Activated T-cell treated with anti-CD3 and anti-CD28 coated beads, Interleukin-2, amount 50 U/mL, for 24 hours (primary cell): ENCODE data around the gene CCDC85A.

Source experiments
- DNase-seq: peaks from one replicate; pipeline ENCODE4 v3.0.0-alpha.2; 2020
- H3K27ac Mint-ChIP-seq: 2 replicates; pipeline ENCODE4 v1.8.0; 2020; ENCODE audit warnings: mild to moderate bottlenecking, mixed read lengths
- H3K27me3 Mint-ChIP-seq: 2 replicates; pipeline ENCODE4 v1.8.0; 2020; ENCODE audit warnings: mixed read lengths
- H3K36me3 Mint-ChIP-seq: 2 replicates; pipeline ENCODE4 v1.8.0; 2020; ENCODE audit warnings: low read depth, mixed read lengths
- H3K4me1 Mint-ChIP-seq: 2 replicates; pipeline ENCODE4 v1.8.0; 2020; ENCODE audit warnings: low read depth, mixed read lengths
- H3K4me3 Mint-ChIP-seq: 2 replicates; pipeline ENCODE4 v1.8.0; 2020; ENCODE audit warnings: mild to moderate bottlenecking, moderate library complexity, mixed read lengths
- H3K9me3 Mint-ChIP-seq: 2 replicates; pipeline ENCODE4 v1.8.0; 2020; ENCODE audit warnings: mixed read lengths

CCDC85A gene

DNA sequence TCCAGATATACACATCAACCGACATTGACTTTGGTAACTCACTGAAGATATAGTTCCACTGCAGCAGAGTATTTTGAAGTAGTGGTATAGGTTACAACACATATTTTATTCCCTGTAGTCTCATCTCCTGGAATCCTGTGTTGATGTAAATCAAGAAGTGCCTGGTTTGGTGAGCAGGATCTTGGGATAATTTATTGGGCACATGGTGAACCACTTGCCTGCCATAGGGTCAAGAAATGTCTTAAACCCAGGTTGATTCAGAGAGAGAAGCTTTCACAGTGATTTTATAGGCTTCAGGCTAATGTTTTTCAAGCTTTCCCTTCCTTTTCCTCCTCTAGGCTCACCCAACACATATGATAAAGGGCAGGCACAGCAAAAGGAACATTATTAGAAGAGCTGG is 24.6 kb downstream of the CCDC85A start:
- Mint-ChIP-seq H3K4me3 (no peak overlapping the region), H3K9me3 (peaks cover 2% of the 10 kb centered on the region), H3K27me3 (no peaks in the 10 kb centered on the region), H3K27ac (no peak overlapping the region), H3K4me1 (no peaks in the 10 kb centered on the region), H3K36me3 (no peaks in the 10 kb centered on the region)
- no peak for DNase-seq

DNA sequence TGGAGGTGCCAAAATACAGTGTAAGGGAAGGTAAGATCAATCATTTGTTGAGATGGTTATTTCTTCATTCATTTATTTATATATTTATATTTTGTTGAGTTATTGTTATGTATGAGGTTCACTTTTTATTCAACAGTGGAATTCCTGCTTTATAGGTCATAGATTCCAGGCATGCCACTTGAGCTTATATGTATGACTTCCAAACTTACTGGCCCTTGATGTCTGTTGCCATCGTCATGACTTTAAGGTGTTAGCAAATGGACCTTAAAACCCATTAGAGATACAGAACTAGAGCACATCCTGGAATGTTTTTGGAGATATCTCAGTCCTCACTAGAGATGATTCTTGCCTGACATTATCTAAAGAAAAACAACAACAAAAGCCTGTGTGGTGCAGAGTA is 25.9 kb downstream of the CCDC85A start:
- Mint-ChIP-seq H3K27me3 (no peaks in the 10 kb centered on the region), H3K36me3 (no peaks in the 10 kb centered on the region), H3K9me3 (peaks cover 2% of the 10 kb centered on the region), H3K4me1 (no peaks in the 10 kb centered on the region), H3K27ac (no peak overlapping the region), H3K4me3 (no peak overlapping the region)
- DNase-seq, result no peak

- Mint-ChIP-seq H3K36me3 (no peaks in the 10 kb centered on the region), H3K4me3 (no peak overlapping the region), H3K27ac (no peak overlapping the region), H3K9me3 (peaks cover 2% of the 10 kb centered on the region), H3K4me1 (no peaks in the 10 kb centered on the region), H3K27me3 (no peaks in the 10 kb centered on the region)
- no peak for DNase-seq
These were observed 26.5 kb downstream of the CCDC85A start for GRCh38 chr2:56210291-56210690.

- Mint-ChIP-seq H3K27ac (no peak overlapping the region), H3K9me3 (no peaks in the 10 kb centered on the region), H3K27me3 (no peaks in the 10 kb centered on the region), H3K36me3 (no peaks in the 10 kb centered on the region), H3K4me3 (no peak overlapping the region), H3K4me1 (no peaks in the 10 kb centered on the region)
- no peak for DNase-seq
These were observed 27.3 kb downstream of the CCDC85A start for GRCh38 chr2:56211048-56211447.

DNA sequence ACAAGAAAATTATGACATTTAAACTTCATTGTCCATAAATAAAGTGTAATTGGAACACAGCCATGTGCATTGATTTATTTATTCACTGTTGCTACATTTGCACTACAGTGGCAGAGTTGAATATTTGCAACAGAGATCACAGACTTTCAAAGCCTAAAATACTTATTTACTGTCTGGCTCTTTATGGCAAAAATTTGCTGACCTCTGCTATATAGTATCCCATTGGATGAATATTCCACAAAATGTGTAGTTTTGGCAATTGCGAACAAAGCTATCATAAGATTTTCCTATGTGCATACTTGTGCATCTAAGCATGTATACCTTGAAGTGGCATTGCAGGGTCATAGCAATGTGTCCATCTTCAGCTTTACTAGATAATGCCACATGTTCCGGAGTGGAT is 32.1 kb downstream of the CCDC85A start:
- Mint-ChIP-seq H3K4me1 (no peaks in the 10 kb centered on the region), H3K4me3 (no peak overlapping the region), H3K27me3 (no peaks in the 10 kb centered on the region), H3K27ac (no peak overlapping the region), H3K9me3 (no peaks in the 10 kb centered on the region), H3K36me3 (no peaks in the 10 kb centered on the region)
- DNase-seq, result no peak

DNA sequence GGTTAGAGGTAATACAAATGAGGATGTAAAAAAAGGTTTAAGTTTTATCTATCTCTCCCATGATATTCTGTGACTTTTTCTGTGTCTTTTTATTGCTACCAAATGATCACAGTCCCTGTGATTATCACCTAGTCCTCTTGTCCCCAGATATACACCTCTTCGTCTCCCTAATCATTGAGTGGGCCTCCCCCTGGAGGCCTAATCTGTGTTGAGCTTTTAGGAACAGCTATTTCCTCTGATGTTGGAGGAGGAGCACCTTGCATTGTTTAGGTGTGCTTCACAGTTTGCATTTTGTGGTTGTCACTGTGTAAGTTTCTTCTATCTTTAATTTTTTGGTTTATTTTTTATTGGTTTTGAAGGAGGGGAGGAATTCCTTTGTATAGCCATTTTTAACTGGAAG is 33.3 kb downstream of the CCDC85A start:
- Mint-ChIP-seq H3K36me3 (no peaks in the 10 kb centered on the region), H3K27ac (no peak overlapping the region), H3K9me3 (no peaks in the 10 kb centered on the region), H3K4me1 (no peaks in the 10 kb centered on the region), H3K27me3 (no peaks in the 10 kb centered on the region), H3K4me3 (no peak overlapping the region)
- no peak for DNase-seq

DNA sequence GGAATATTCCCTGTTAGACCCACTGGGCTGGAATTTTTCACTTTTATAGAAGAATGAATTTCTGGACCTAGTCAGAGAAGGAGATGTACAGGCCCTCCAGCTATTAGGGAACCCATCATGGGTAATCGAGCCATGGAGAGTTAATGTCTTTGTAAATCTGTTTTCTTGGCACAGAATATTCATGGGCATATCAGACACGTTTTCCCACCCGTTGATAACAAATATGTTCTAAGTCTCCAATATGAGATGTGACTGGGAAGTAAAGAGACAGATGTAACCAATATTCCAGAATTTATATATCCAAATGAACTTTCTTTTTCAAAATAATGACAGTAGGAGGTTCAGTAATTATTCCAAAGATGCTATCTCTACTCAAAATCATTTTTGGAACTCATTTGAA is 38.7 kb downstream of the CCDC85A start:
- no peak overlapping the region for H3K27ac Mint-ChIP-seq
- DNase-seq, result no peak
- no peak overlapping the region for H3K4me3 Mint-ChIP-seq
- no peaks in the 10 kb centered on the region for H3K9me3 Mint-ChIP-seq
- H3K36me3 Mint-ChIP-seq, result no peaks in the 10 kb centered on the region
- no peaks in the 10 kb centered on the region for H3K4me1 Mint-ChIP-seq
- no peaks in the 10 kb centered on the region for H3K27me3 Mint-ChIP-seq

DNA sequence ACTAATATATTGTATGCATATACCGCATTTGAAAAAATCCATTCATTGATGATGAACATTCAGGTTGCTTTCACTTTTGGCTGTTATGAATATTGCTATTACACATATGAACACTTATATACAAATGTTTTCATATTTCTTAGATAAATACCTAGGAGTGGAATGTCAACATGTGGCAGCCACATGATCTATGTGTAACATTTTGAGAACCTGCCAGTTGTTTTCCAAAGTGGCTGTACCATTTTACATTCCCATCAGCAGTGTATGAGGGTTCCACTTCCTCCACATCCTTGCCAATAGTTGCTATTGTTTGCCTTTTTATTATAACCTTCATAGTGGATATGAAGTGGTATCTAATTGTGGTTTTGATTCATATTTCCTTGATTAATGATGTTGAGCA is 40.5 kb downstream of the CCDC85A start:
- no peaks in the 10 kb centered on the region for H3K36me3 Mint-ChIP-seq
- no peaks in the 10 kb centered on the region for H3K4me1 Mint-ChIP-seq
- DNase-seq, result no peak
- no peak overlapping the region for H3K4me3 Mint-ChIP-seq
- H3K9me3 Mint-ChIP-seq, result no peaks in the 10 kb centered on the region
- no peaks in the 10 kb centered on the region for H3K27me3 Mint-ChIP-seq
- H3K27ac Mint-ChIP-seq, result no peak overlapping the region

DNA sequence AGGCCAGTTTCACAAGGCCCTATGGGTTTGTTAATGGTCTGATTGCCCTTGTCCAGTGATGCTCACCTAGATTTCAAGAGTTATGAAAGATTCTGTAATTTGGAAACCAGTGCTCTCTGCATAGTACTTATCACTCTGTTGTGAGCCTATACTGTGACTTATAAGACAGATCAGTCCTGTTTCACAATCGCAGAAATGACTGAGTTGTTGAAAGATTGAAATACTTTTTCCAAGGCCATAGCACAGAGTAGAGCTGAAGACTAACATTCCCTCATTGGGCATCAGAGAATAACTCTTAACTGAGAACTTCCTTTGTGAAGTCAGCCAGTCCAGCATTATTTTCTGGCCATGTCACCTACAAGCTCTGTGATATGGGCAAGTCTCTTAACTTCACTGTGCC is 44.0 kb downstream of the CCDC85A start:
- H3K27me3 Mint-ChIP-seq, result no peaks in the 10 kb centered on the region
- no peak overlapping the region for H3K4me3 Mint-ChIP-seq
- no peaks in the 10 kb centered on the region for H3K4me1 Mint-ChIP-seq
- no peak for DNase-seq
- no peaks in the 10 kb centered on the region for H3K9me3 Mint-ChIP-seq
- H3K36me3 Mint-ChIP-seq, result no peaks in the 10 kb centered on the region
- H3K27ac Mint-ChIP-seq, result no peak overlapping the region

GRCh38 chr2:56229397-56230060 is 45.7 kb downstream of the CCDC85A start:
- no peak overlapping the region for H3K27ac Mint-ChIP-seq
- H3K9me3 Mint-ChIP-seq, result no peaks in the 10 kb centered on the region
- DNase-seq, result no peak
- no peaks in the 10 kb centered on the region for H3K27me3 Mint-ChIP-seq
- no peak overlapping the region for H3K4me3 Mint-ChIP-seq
- no peaks in the 10 kb centered on the region for H3K4me1 Mint-ChIP-seq
- no peaks in the 10 kb centered on the region for H3K36me3 Mint-ChIP-seq

GRCh38 chr2:56230156-56230555 is 46.4 kb downstream of the CCDC85A start:
- H3K4me1 Mint-ChIP-seq, result no peaks in the 10 kb centered on the region
- H3K9me3 Mint-ChIP-seq, result no peaks in the 10 kb centered on the region
- no peak for DNase-seq

GRCh38 chr2:56231361-56231760 is 47.6 kb downstream of the CCDC85A start:
- H3K4me1 Mint-ChIP-seq, result no peaks in the 10 kb centered on the region
- no peaks in the 10 kb centered on the region for H3K9me3 Mint-ChIP-seq
- no peak overlapping the region for H3K4me3 Mint-ChIP-seq
- H3K36me3 Mint-ChIP-seq, result no peaks in the 10 kb centered on the region
- no peak overlapping the region for H3K27ac Mint-ChIP-seq
- no peak for DNase-seq
- no peaks in the 10 kb centered on the region for H3K27me3 Mint-ChIP-seq

More at GRCh38 chr2:56230156-56230555, 46.4 kb downstream of the CCDC85A start:
- no peak overlapping the region for H3K27ac Mint-ChIP-seq
- no peak overlapping the region for H3K4me3 Mint-ChIP-seq
- no peaks in the 10 kb centered on the region for H3K27me3 Mint-ChIP-seq
- no peaks in the 10 kb centered on the region for H3K36me3 Mint-ChIP-seq

DNA sequence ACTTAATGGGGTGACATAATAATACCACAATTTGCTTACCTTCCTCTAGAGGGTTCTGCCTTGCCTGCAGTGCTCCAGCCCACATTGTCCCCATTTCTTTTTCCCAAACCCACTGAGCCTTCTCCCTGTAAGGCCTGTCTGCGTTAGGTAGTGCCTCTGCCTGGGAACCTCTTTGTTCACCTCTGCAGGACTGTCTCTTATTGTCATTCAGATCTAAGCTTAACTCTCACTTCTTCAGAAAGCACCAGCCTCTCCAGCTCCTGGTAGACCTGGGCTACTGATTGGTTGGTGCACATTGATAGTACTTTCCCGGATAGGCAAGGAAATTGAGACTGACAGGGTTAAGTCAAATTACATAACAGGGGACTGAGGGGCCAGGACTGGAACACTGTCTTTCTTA is 49.1 kb downstream of the CCDC85A start:
- no peaks in the 10 kb centered on the region for H3K4me1 Mint-ChIP-seq
- no peak overlapping the region for H3K4me3 Mint-ChIP-seq
- no peak overlapping the region for H3K27ac Mint-ChIP-seq
- H3K36me3 Mint-ChIP-seq, result no peaks in the 10 kb centered on the region
- DNase-seq, result no peak
- H3K27me3 Mint-ChIP-seq, result no peaks in the 10 kb centered on the region
- H3K9me3 Mint-ChIP-seq, result no peaks in the 10 kb centered on the region

DNA sequence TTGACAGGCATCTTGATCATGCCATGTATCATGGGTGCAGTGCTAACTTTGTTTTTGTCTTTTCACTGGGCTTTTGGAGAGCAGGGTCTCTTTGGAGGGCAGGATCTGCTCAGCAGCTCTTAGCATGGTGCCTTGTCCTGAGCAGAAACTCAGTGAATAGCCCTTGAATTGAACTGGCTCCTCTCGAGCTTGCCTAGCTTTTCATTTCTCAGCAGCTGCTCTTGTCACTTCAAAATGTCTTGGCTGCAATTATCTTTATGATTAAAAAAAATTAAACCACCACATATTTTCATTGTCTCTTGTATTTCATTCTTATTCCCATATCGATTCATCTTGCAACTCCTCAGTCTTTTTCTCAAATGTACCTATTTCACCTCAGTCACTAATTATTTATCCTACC is 50.5 kb downstream of the CCDC85A start:
- no peak for DNase-seq
- Mint-ChIP-seq H3K4me3 (no peak overlapping the region), H3K27me3 (no peaks in the 10 kb centered on the region), H3K9me3 (no peaks in the 10 kb centered on the region), H3K36me3 (no peaks in the 10 kb centered on the region), H3K4me1 (no peaks in the 10 kb centered on the region), H3K27ac (no peak overlapping the region)

DNA sequence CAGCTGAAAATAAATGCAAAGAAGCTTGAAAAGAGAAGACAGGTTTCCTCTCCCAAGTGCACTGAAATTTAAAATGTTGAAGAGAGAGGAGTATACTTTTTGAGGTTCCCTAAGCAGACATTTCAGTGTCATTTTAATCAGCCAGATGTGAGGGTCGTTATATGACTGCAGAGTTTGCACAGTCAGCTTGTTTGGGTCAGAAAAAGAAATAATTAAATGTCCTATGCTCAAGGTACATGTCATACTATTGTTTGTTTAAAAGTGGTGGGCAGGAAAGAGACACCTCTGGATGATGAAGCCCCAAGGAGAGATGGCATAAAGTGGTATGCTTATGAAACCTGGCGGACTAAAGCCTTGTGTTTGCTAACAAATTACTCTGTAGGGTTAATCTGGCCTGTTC is 55.2 kb downstream of the CCDC85A start:
- Mint-ChIP-seq H3K36me3 (no peaks in the 10 kb centered on the region), H3K27me3 (no peaks in the 10 kb centered on the region), H3K27ac (no peak overlapping the region), H3K4me3 (no peak overlapping the region), H3K9me3 (peaks cover 8% of the 10 kb centered on the region), H3K4me1 (no peaks in the 10 kb centered on the region)
- DNase-seq, result no peak

DNA sequence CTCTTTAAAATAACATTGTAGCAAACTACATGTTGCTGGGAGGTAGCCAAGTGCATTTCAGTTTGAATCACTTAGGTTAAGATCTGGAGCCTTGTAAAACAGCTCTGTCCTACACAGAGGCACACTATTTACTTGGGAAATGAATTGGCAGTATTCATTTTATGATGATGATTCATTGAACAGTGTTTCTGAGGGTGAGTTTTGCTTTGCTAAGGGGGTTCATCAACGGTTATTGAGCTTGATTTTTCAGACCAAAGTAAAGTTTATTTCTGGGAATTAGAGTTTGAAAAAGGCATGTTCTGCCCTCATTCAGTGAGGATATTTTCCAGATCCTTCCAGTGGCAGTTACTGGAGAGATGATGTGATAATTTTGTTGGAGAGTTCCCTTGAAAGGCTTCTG is 55.6 kb downstream of the CCDC85A start:
- peaks cover 8% of the 10 kb centered on the region for H3K9me3 Mint-ChIP-seq
- no peaks in the 10 kb centered on the region for H3K4me1 Mint-ChIP-seq
- DNase-seq, result no peak

More for the DNA sequence above, 55.6 kb downstream of the CCDC85A start:
- H3K36me3 Mint-ChIP-seq, result no peaks in the 10 kb centered on the region
- no peaks in the 10 kb centered on the region for H3K27me3 Mint-ChIP-seq
- H3K27ac Mint-ChIP-seq, result no peak overlapping the region
- no peak overlapping the region for H3K4me3 Mint-ChIP-seq
